GM19351 (cell line): ENCODE measurements around the gene SYT8.
"Not testable (repeated sequence)": the region's sequence is repeated elsewhere in the genome, so short reads cannot be mapped to it uniquely, and the experiment has no call there.

ENCODE experiments used
- ATAC-seq: cut with Tn5 transposase; IDR thresholded peaks from one replicate; pipeline ENCODE4 v1.9.1; 2021; ENCODE audit warnings: mild to moderate bottlenecking, moderate library complexity; ENCODE audit not compliant: unreplicated experiment

The SYT8 gene

GRCh38 chr11:1834779-1835670 lies at the start of gene SYT8:
Gene SYT8 (plus strand): TSS chr11:1834990. CDS start chr11:1835106, 116 bp downstream.
- ATAC-seq: no peak

GRCh38 chr11:1785749-1786413 lies 48.9 kb upstream of the SYT8 start:
- ATAC-seq: no peak

- ATAC-seq: no peak
Observed at GRCh38 chr11:1786466-1786865, 48.3 kb upstream of the SYT8 start.

- no peak for ATAC-seq
Observed at GRCh38 chr11:1791912-1792311, 42.9 kb upstream of the SYT8 start.

GRCh38 chr11:1792461-1792860 lies 42.3 kb upstream of the SYT8 start:
- no peak for ATAC-seq

GRCh38 chr11:1793081-1793480 lies 41.7 kb upstream of the SYT8 start:
- no peak for ATAC-seq

- no peak for ATAC-seq
Observed at GRCh38 chr11:1796413-1797011, 38.3 kb upstream of the SYT8 start.

- ATAC-seq: no peak
Observed at GRCh38 chr11:1797391-1798125, 37.2 kb upstream of the SYT8 start.

GRCh38 chr11:1803246-1803645 lies 31.5 kb upstream of the SYT8 start:
- ATAC-seq: no peak

- not testable (repeated sequence) for ATAC-seq
Observed at GRCh38 chr11:1803835-1804519, 30.8 kb upstream of the SYT8 start.

- ATAC-seq: no peak
Observed at GRCh38 chr11:1805525-1805924, 29.3 kb upstream of the SYT8 start.

- ATAC-seq: no peak
Observed at GRCh38 chr11:1807264-1807995, 27.4 kb upstream of the SYT8 start.

GRCh38 chr11:1810761-1811160 lies 24.0 kb upstream of the SYT8 start:
- no peak for ATAC-seq

- ATAC-seq: no peak
Observed at GRCh38 chr11:1812274-1812673, 22.5 kb upstream of the SYT8 start.

- ATAC-seq: no peak
Observed at GRCh38 chr11:1812801-1813200, 22.0 kb upstream of the SYT8 start.

GRCh38 chr11:1813356-1813755 lies 21.4 kb upstream of the SYT8 start:
- ATAC-seq: not testable (repeated sequence)

- ATAC-seq: no peak
Observed at GRCh38 chr11:1814691-1815090, 20.1 kb upstream of the SYT8 start.

GRCh38 chr11:1815311-1815710 lies 19.5 kb upstream of the SYT8 start:
- no peak for ATAC-seq

- no peak for ATAC-seq
Observed at GRCh38 chr11:1815751-1816150, 19.0 kb upstream of the SYT8 start.

GRCh38 chr11:1817000-1817399 lies 17.8 kb upstream of the SYT8 start:
- ATAC-seq: no peak
